Loucy (cell line): Measurements from ENCODE around the gene OR5AN1.

Experiments used
- H2AFZ ChIP-seq: fragments of 200-600 bp; sonication (generic); 2 replicates; pipeline ENCODE4 v1.6.0; 2016; ENCODE audit warnings: antibody characterized with exemption, mild to moderate bottlenecking, low read length, moderate library complexity
- H3F3A ChIP-seq: fragments of 200-600 bp; 2 replicates; pipeline ENCODE4 v1.6.0; 2016; ENCODE audit warnings: antibody characterized with exemption, low read depth, mild to moderate bottlenecking
- H3K27me3 ChIP-seq: fragments of 200-600 bp; sonication (generic); 2 replicates; pipeline ENCODE4 v1.6.1; 2014; ENCODE audit warnings: low read length, mild to moderate bottlenecking; ENCODE audit not compliant: insufficient read depth, poor library complexity, severe bottlenecking
- H3K36me3 ChIP-seq: fragments of 200-600 bp; sonication (generic); 2 replicates; pipeline ENCODE4 v1.6.1; 2016; ENCODE audit warnings: low read length; ENCODE audit not compliant: insufficient read depth
- H3K4me1 ChIP-seq: fragments of 200-600 bp; sonication (generic); 2 replicates; pipeline ENCODE4 v1.5.1; 2014; ENCODE audit warnings: low read length, mild to moderate bottlenecking; ENCODE audit not compliant: insufficient read depth, poor library complexity, severe bottlenecking
- H3K4me2 ChIP-seq: fragments of 200-600 bp; sonication (generic); 2 replicates; pipeline ENCODE4 v1.6.0; 2014; ENCODE audit warnings: antibody characterized with exemption, low read length, low read depth, mild to moderate bottlenecking; ENCODE audit not compliant: poor library complexity, severe bottlenecking
- H3K4me3 ChIP-seq: fragments of 200-600 bp; sonication (generic); 2 replicates; pipeline ENCODE4 v1.5.1; 2014; ENCODE audit warnings: low read length, mild to moderate bottlenecking, mixed read lengths; ENCODE audit not compliant: poor library complexity, severe bottlenecking
- H3K79me2 ChIP-seq: fragments of 200-600 bp; sonication (generic); 2 replicates; pipeline ENCODE4 v1.6.1; 2014; ENCODE audit warnings: low read length; ENCODE audit not compliant: insufficient read depth
- H3K9ac ChIP-seq: fragments of 200-600 bp; sonication (generic); 2 replicates; pipeline ENCODE4 v1.6.0; 2014; ENCODE audit warnings: mild to moderate bottlenecking, low read depth, low read length, moderate library complexity; ENCODE audit not compliant: poor library complexity, severe bottlenecking
- H3K9me2 ChIP-seq: fragments of 200-600 bp; sonication (generic); replicated peaks from 2 replicates; pipeline ENCODE4 v1.6.1; 2016; ENCODE audit warnings: low read depth, low read length, mixed read lengths
- H3K9me3 ChIP-seq: fragments of 200-600 bp; sonication (generic); 2 replicates; pipeline ENCODE4 v1.6.1; 2014; ENCODE audit warnings: mild to moderate bottlenecking, antibody characterized with exemption, low read length, low read depth; ENCODE audit not compliant: insufficient read depth
- H4K20me1 ChIP-seq: fragments of 200-600 bp; sonication (generic); 2 replicates; pipeline ENCODE4 v1.6.0; 2014; ENCODE audit warnings: antibody characterized with exemption, low read length, mild to moderate bottlenecking; ENCODE audit not compliant: insufficient read depth, poor library complexity, severe bottlenecking
- CTCF ChIP-seq: fragments of 200-600 bp; sonication (generic); conservative IDR thresholded peaks from 2 replicates; pipeline ENCODE4 v1.5.1; 2014; ENCODE audit warnings: mild to moderate bottlenecking, antibody characterized with exemption, low read length
- EZH2phosphoT487 ChIP-seq: fragments of 200-600 bp; IDR thresholded peaks from 2 replicates; pipeline ENCODE4 v1.6.1; 2018; ENCODE audit warnings: antibody characterized with exemption, mild to moderate bottlenecking, moderate library complexity, borderline replicate concordance

The OR5AN1 gene

GRCh38 chr11:59380263-59381059, 21.8 kb downstream of the OR5AN1 start:
- Histone ChIP-seq H3K4me2 (no peak overlapping the region), H3K9ac (no peak overlapping the region), H3K79me2 (no peaks in the 10 kb centered on the region), H3K4me1 (no peaks in the 10 kb centered on the region), H3K9me3 (0 out of 2 replicates have a peak, but pooled peaks cover 3% of the 10 kb centered on the region), H3K4me3 (no peak overlapping the region), H3F3A (no peaks in the 10 kb centered on the region), H3K9me2 (no peaks in the 10 kb centered on the region), H3K36me3 (no peaks in the 10 kb centered on the region), H4K20me1 (no peaks in the 10 kb centered on the region), H2AFZ (no peak overlapping the region), H3K27me3 (no peaks in the 10 kb centered on the region)
- TF ChIP-seq CTCF, result no peak
- no peak for TF ChIP-seq EZH2phosphoT487

- Histone ChIP-seq H4K20me1 (no peaks in the 10 kb centered on the region), H3K4me3 (no peak overlapping the region), H3K9me2 (no peaks in the 10 kb centered on the region), H3K79me2 (no peaks in the 10 kb centered on the region), H3K27me3 (no peaks in the 10 kb centered on the region), H3F3A (no peaks in the 10 kb centered on the region), H3K4me2 (no peak overlapping the region), H3K4me1 (no peaks in the 10 kb centered on the region), H3K36me3 (no peaks in the 10 kb centered on the region), H3K9ac (no peak overlapping the region), H2AFZ (no peak overlapping the region), H3K9me3 (no peaks in the 10 kb centered on the region)
- TF ChIP-seq EZH2phosphoT487 (no peak), CTCF (no peak)
Measured at GRCh38 chr11:59394186-59394585, 35.5 kb downstream of the OR5AN1 start.

GRCh38 chr11:59400461-59401261, 42.0 kb downstream of the OR5AN1 start:
- no peak overlapping the region for H3K4me2 ChIP-seq
- H2AFZ ChIP-seq, result no peak overlapping the region
- TF ChIP-seq EZH2phosphoT487 (no peak), CTCF (no peak)
- H3K9me2 ChIP-seq, result no peaks in the 10 kb centered on the region
- peaks cover 16% of the 10 kb centered on the region; the same call in 1 of the 2 replicates for H3K9me3 ChIP-seq
- H4K20me1 ChIP-seq, result no peaks in the 10 kb centered on the region
- no peaks in the 10 kb centered on the region for H3K27me3 ChIP-seq
- no peak overlapping the region for H3K4me3 ChIP-seq
- H3K9ac ChIP-seq, result no peak overlapping the region
- no peaks in the 10 kb centered on the region for H3K36me3 ChIP-seq
- no peaks in the 10 kb centered on the region for H3F3A ChIP-seq
- H3K4me1 ChIP-seq, result no peaks in the 10 kb centered on the region
- H3K79me2 ChIP-seq, result no peaks in the 10 kb centered on the region
